Measurements from ENCODE around the gene TRIM54.
"Not testable (repeated sequence)": the region's sequence is repeated elsewhere in the genome, so short reads cannot be mapped to it uniquely, and the experiment has no call there.

- not testable (repeated sequence) for TF ChIP-seq KDM5A (IDR thresholded peaks at IDR 0.05; ENCODE audit: low read length); KDM1A (IDR thresholded peaks at IDR 0.05; ENCODE audit: borderline replicate concordance, low read length); CTCF (IDR thresholded peaks at IDR 0.05; ENCODE audit: control extremely low read depth in 1 of 3, insufficient read depth in 1 of 3, low read depth in 1 of 3, low read length in 3 of 3); EZH2 (IDR thresholded peaks at IDR 0.05; ENCODE audit: low read depth, low read length, severe bottlenecking); CBX8 (IDR thresholded peaks at IDR 0.05; ENCODE audit: borderline replicate concordance, low read depth, low read length); MAX (IDR thresholded peaks at IDR 0.05); CREB1 (IDR thresholded peaks at IDR 0.05); RAD21 (IDR thresholded peaks at IDR 0.05 in 1 of 2, conservative IDR thresholded peaks at IDR 0.05 in 1 of 2; ENCODE audit: low read depth in 2 of 2, low read length in 2 of 2); ZNF274 (IDR thresholded peaks at IDR 0.05; ENCODE audit: borderline replicate concordance, extremely low read depth, low read length)
These were observed 9.4 kb upstream of the TRIM54 start for GRCh38 chr2:27272537-27273522.

Data from H1 (cell line).